ENCODE results near the gene PLD6.

Gene PLD6

DNA sequence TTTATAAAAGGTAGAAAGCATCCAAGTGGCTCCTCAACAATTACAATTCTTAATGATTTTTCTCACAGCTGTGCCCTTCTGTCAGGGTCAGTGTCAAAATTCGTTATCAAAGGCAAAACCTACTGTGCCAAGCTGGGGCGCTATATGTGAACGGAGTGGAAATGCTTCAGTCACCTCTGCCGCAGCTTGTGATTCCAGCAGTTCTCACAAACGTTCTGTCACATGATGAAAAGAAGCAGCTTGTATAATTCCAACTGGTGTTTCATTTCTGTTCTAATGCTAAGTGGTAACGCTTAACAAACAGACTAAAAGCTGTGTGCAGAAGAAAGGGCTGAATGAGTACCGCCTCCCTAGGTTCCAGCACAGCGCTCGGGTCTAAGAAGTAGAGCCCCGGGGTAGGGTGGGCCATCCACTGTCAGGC lies 14.2 kb downstream of the PLD6 start:
- no peak overlapping the region for H2BK120ac ChIP-seq (ENCODE audit: low read depth, low read length)
- H3K18ac ChIP-seq (ENCODE audit: low read length), result no peak overlapping the region
- H2BK5ac ChIP-seq (ENCODE audit: low read length), result no peak overlapping the region
- no peak overlapping the region for H3K23ac ChIP-seq (ENCODE audit: low read length)
- no peak overlapping the region for H3K56ac ChIP-seq (ENCODE audit: low read length)
- no peaks in the 10 kb centered on the region for H3K79me1 ChIP-seq (ENCODE audit: low read length)
- H3K4me2 ChIP-seq (ENCODE audit: low read length), result no peak overlapping the region
- no peak overlapping the region for H4K5ac ChIP-seq (ENCODE audit: low read length)
- H3K27me3 ChIP-seq (ENCODE audit: insufficient read depth, low read length, poor library complexity), result no peaks in the 10 kb centered on the region
- no peak overlapping the region for H3K4ac ChIP-seq (ENCODE audit: low read depth, low read length)
- H3K4me1 ChIP-seq (ENCODE audit: control insufficient read depth, low read depth, low read length), result no peaks in the 10 kb centered on the region
- no CpG with 5 or more reads among the region's 10 CpGs for WGBS (ENCODE audit: extremely low coverage, insufficient coverage, low lambda C conversion rate)
- no peak overlapping the region for H3K27ac ChIP-seq (ENCODE audit: low read depth, low read length)
- no peak overlapping the region for H2BK15ac ChIP-seq (replicated peaks; ENCODE audit: low read depth)
- no peaks in the 10 kb centered on the region for H3K36me3 ChIP-seq (ENCODE audit: control insufficient read depth, insufficient read depth, low read length)
- H3K4me3 ChIP-seq (ENCODE audit: low read length), result no peak overlapping the region
- H3K79me2 ChIP-seq (ENCODE audit: control insufficient read depth, insufficient read depth, low read length), result no peaks in the 10 kb centered on the region
- H2AK5ac ChIP-seq (ENCODE audit: low read length), result no peak overlapping the region
- no peak for DNase-seq
- H4K8ac ChIP-seq (ENCODE audit: low read depth, low read length), result no peak overlapping the region
- H3K9ac ChIP-seq (ENCODE audit: low read length), result no peak overlapping the region

DNA sequence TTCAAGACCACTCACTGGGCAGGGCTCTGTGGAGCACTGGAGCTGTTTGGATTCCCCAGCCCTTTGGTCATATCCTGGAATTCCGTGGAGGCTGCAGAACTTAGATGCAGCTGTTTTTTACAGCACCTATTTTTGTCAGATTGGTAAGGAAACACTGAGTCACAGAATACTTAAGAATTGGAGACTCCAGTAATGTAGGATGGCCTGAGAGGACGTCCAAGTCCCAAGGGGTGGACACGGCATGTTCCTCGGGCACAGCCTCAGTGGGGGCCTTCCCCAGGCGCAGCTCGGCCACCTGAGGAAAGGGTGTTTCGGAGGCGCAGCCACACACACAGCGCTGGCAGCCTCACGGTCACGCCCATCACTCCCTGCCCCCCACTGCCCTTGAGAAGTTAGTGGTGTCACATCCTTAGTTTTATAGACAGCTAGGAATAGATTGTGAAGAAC lies 14.8 kb downstream of the PLD6 start:
- H3K4me1 ChIP-seq (ENCODE audit: control insufficient read depth, low read depth, low read length), result no peaks in the 10 kb centered on the region
- no peaks in the 10 kb centered on the region for H3K36me3 ChIP-seq (ENCODE audit: control insufficient read depth, insufficient read depth, low read length)
- H3K18ac ChIP-seq (ENCODE audit: low read length), result no peak overlapping the region
- H2AK5ac ChIP-seq (ENCODE audit: low read length), result no peak overlapping the region
- WGBS (ENCODE audit: extremely low coverage, insufficient coverage, low lambda C conversion rate), result no CpG with 5 or more reads among the region's 11 CpGs
- H3K4me2 ChIP-seq (ENCODE audit: low read length), result no peak overlapping the region
- H2BK15ac ChIP-seq (replicated peaks; ENCODE audit: low read depth), result no peak overlapping the region
- H2BK120ac ChIP-seq (ENCODE audit: low read depth, low read length), result no peak overlapping the region
- no peaks in the 10 kb centered on the region for H3K79me2 ChIP-seq (ENCODE audit: control insufficient read depth, insufficient read depth, low read length)
- peak; percentile 35 for DNase-seq
- no peak overlapping the region for H4K5ac ChIP-seq (ENCODE audit: low read length)
- H3K9ac ChIP-seq (ENCODE audit: low read length), result no peak overlapping the region
- no peak overlapping the region for H3K27ac ChIP-seq (ENCODE audit: low read depth, low read length)
- H3K23ac ChIP-seq (ENCODE audit: low read length), result no peak overlapping the region
- no peaks in the 10 kb centered on the region for H3K27me3 ChIP-seq (ENCODE audit: insufficient read depth, low read length, poor library complexity)
- H3K56ac ChIP-seq (ENCODE audit: low read length), result no peak overlapping the region
- H3K79me1 ChIP-seq (ENCODE audit: low read length), result no peaks in the 10 kb centered on the region
- H4K8ac ChIP-seq (ENCODE audit: low read depth, low read length), result no peak overlapping the region
- H2BK5ac ChIP-seq (ENCODE audit: low read length), result no peak overlapping the region
- H3K4me3 ChIP-seq (ENCODE audit: low read length), result no peak overlapping the region
- no peak overlapping the region for H3K4ac ChIP-seq (ENCODE audit: low read depth, low read length)

DNA sequence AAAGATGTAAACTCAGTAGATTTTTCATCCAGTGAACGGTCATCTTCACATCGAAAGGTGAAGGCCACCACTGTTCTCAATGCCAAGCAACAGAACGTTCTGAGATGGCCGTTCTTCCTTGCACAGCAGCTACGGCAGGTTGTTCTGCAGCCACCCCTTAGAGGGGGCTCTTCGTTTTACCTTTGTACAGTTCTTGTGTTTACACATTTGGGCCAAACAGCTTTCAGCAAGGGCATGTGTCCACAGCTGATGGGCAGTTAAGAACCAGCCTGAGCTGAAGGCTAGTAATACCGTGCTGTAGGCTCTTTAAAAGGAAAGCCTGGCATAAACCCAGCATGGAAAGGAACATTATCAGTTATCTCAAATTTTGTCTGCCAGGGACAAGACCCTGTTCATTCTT lies 15.9 kb downstream of the PLD6 start:
- H3K79me1 ChIP-seq (ENCODE audit: low read length), result no peaks in the 10 kb centered on the region
- no peak overlapping the region for H3K4me3 ChIP-seq (ENCODE audit: low read length)
- no CpG with 5 or more reads among the region's 7 CpGs for WGBS (ENCODE audit: extremely low coverage, insufficient coverage, low lambda C conversion rate)
- no peak overlapping the region for H3K23ac ChIP-seq (ENCODE audit: low read length)
- no peaks in the 10 kb centered on the region for H3K79me2 ChIP-seq (ENCODE audit: control insufficient read depth, insufficient read depth, low read length)
- H3K27ac ChIP-seq (ENCODE audit: low read depth, low read length), result no peak overlapping the region
- no peak overlapping the region for H2BK5ac ChIP-seq (ENCODE audit: low read length)
- no peak overlapping the region for H3K18ac ChIP-seq (ENCODE audit: low read length)
- H3K56ac ChIP-seq (ENCODE audit: low read length), result no peak overlapping the region
- H3K4ac ChIP-seq (ENCODE audit: low read depth, low read length), result no peak overlapping the region
- no peaks in the 10 kb centered on the region for H3K27me3 ChIP-seq (ENCODE audit: insufficient read depth, low read length, poor library complexity)
- no peak overlapping the region for H4K5ac ChIP-seq (ENCODE audit: low read length)
- no peaks in the 10 kb centered on the region for H3K4me1 ChIP-seq (ENCODE audit: control insufficient read depth, low read depth, low read length)
- no peaks in the 10 kb centered on the region for H3K36me3 ChIP-seq (ENCODE audit: control insufficient read depth, insufficient read depth, low read length)
- no peak overlapping the region for H2AK5ac ChIP-seq (ENCODE audit: low read length)
- no peak overlapping the region for H2BK15ac ChIP-seq (replicated peaks; ENCODE audit: low read depth)
- no peak overlapping the region for H4K8ac ChIP-seq (ENCODE audit: low read depth, low read length)
- no peak overlapping the region for H2BK120ac ChIP-seq (ENCODE audit: low read depth, low read length)
- DNase-seq, result no peak
- no peak overlapping the region for H3K4me2 ChIP-seq (ENCODE audit: low read length)
- no peak overlapping the region for H3K9ac ChIP-seq (ENCODE audit: low read length)

DNA sequence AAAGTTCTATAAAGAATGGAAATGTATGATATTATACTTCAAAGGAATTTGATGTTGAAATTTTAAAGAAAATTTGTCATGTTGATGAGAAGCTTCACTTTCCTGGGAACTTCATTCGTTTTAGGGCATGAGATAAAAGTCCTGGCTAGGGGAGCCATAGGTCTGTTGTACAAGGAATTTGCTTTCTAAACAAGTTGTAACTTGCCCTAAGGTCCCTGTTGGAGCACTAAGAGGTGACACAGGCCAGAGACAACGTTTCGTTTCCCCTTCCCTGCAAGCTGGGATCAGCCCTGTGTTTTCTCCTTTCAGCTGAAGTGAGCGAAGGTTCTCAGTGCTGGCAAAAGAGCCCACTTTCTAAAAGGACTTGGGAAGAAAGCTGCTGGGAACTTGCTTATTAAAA lies 16.6 kb downstream of the PLD6 start:
- Histone ChIP-seq H4K5ac (ENCODE audit: low read length) (no peak overlapping the region), H2BK5ac (ENCODE audit: low read length) (no peak overlapping the region), H3K4ac (ENCODE audit: low read depth, low read length) (no peak overlapping the region), H3K9ac (ENCODE audit: low read length) (no peak overlapping the region), H3K23ac (ENCODE audit: low read length) (no peak overlapping the region), H3K27me3 (ENCODE audit: insufficient read depth, low read length, poor library complexity) (no peaks in the 10 kb centered on the region), H3K4me3 (ENCODE audit: low read length) (no peak overlapping the region), H4K8ac (ENCODE audit: low read depth, low read length) (no peak overlapping the region), H3K27ac (ENCODE audit: low read depth, low read length) (no peak overlapping the region), H2BK120ac (ENCODE audit: low read depth, low read length) (no peak overlapping the region), H3K56ac (ENCODE audit: low read length) (no peak overlapping the region), H2AK5ac (ENCODE audit: low read length) (no peak overlapping the region), H3K36me3 (ENCODE audit: control insufficient read depth, insufficient read depth, low read length) (no peaks in the 10 kb centered on the region), H3K4me1 (ENCODE audit: control insufficient read depth, low read depth, low read length) (no peaks in the 10 kb centered on the region), H3K4me2 (ENCODE audit: low read length) (no peak overlapping the region), H3K79me1 (ENCODE audit: low read length) (no peaks in the 10 kb centered on the region), H3K79me2 (ENCODE audit: control insufficient read depth, insufficient read depth, low read length) (no peaks in the 10 kb centered on the region), H3K18ac (ENCODE audit: low read length) (no peak overlapping the region), H2BK15ac (replicated peaks; ENCODE audit: low read depth) (no peak overlapping the region)
- DNase-seq, result no peak
- WGBS (ENCODE audit: extremely low coverage, insufficient coverage, low lambda C conversion rate), result no CpG with 5 or more reads among the region's 4 CpGs

DNA sequence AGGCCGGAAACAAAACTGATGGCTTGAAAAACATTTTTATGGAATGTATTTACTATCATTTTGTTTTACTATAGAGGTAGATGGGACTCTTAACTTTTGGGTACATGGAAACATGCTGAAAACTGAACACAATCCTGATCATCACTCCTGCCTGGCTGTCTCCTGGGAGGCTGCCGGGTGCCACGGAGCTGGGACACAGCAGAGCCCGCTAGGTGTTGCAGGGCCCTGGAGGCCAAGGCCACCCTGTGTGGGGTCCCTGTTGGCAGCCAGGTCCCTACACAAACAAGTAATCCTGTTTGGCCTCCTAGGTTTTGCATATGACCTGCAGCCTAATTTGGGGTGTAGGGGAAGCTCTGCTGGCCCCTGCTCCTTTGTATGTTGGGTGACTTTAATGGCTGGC lies 17.5 kb downstream of the PLD6 start:
- Histone ChIP-seq H2BK5ac (ENCODE audit: low read length) (no peak overlapping the region), H3K27me3 (ENCODE audit: insufficient read depth, low read length, poor library complexity) (no peaks in the 10 kb centered on the region)
- no CpG with 5 or more reads among the region's 4 CpGs for WGBS (ENCODE audit: extremely low coverage, insufficient coverage, low lambda C conversion rate)

More for the DNA sequence above, 17.5 kb downstream of the PLD6 start:
- H3K79me1 ChIP-seq (ENCODE audit: low read length), result no peaks in the 10 kb centered on the region
- no peak overlapping the region for H3K4me3 ChIP-seq (ENCODE audit: low read length)
- H3K4me1 ChIP-seq (ENCODE audit: control insufficient read depth, low read depth, low read length), result no peaks in the 10 kb centered on the region
- no peak overlapping the region for H3K4me2 ChIP-seq (ENCODE audit: low read length)
- no peak overlapping the region for H3K4ac ChIP-seq (ENCODE audit: low read depth, low read length)
- H3K18ac ChIP-seq (ENCODE audit: low read length), result no peak overlapping the region
- H3K56ac ChIP-seq (ENCODE audit: low read length), result no peak overlapping the region
- H2AK5ac ChIP-seq (ENCODE audit: low read length), result no peak overlapping the region
- no peaks in the 10 kb centered on the region for H3K36me3 ChIP-seq (ENCODE audit: control insufficient read depth, insufficient read depth, low read length)
- no peak overlapping the region for H4K5ac ChIP-seq (ENCODE audit: low read length)
- H2BK120ac ChIP-seq (ENCODE audit: low read depth, low read length), result no peak overlapping the region
- no peak overlapping the region for H4K8ac ChIP-seq (ENCODE audit: low read depth, low read length)
- no peaks in the 10 kb centered on the region for H3K79me2 ChIP-seq (ENCODE audit: control insufficient read depth, insufficient read depth, low read length)
- no peak overlapping the region for H3K9ac ChIP-seq (ENCODE audit: low read length)
- no peak overlapping the region for H2BK15ac ChIP-seq (replicated peaks; ENCODE audit: low read depth)
- DNase-seq, result no peak
- H3K23ac ChIP-seq (ENCODE audit: low read length), result no peak overlapping the region
- H3K27ac ChIP-seq (ENCODE audit: low read depth, low read length), result no peak overlapping the region

All from mesendoderm (in vitro differentiated cells).